H1 (cell line): ENCODE data around the gene BCAS3. TPM values are rescaled to one million over a fixed set of nuclear protein-coding genes. Genes with fewer than 3 reads are reported as not detected.

Source experiments
- CTCF ChIA-PET: fragments of 300-600 bp; sonication (Branson Sonifier 250); formaldehyde crosslinking; loops from one replicate; lab custom pipeline; 2021; ENCODE audit not compliant: partially characterized antibody; lab: Charles Lee
- POLR2A ChIA-PET: fragments of 300-600 bp; sonication (Branson Sonifier 250); formaldehyde crosslinking; loops from one replicate; lab custom pipeline; 2021; ENCODE audit warnings: inconsistent platforms; ENCODE audit not compliant: partially characterized antibody; lab: Charles Lee
- DNase-seq, 2 experiments: peaks; one replicate each; pipeline versions ENCODE4 v3.0.0 to v3.0.0-alpha.2; 2010 to 2022; ENCODE audit warnings: low spot score in 2 of 2, low read depth in 1 of 2, mixed read lengths in 1 of 2
- FAIRE-seq: peaks from 2 replicates; lab custom pipeline; 2011; peaks lifted over from hg19 to GRCh38; lab: Jason Lieb, UNC
- H2AFZ ChIP-seq: 2 replicates; pipeline ENCODE4 v1.8.1; 2012; ENCODE audit warnings: low read length, inconsistent platforms
- H2AK5ac ChIP-seq: 2 replicates; pipeline ENCODE4 v1.6.1; 2013; ENCODE audit warnings: low read depth, low read length
- H2BK120ac ChIP-seq: replicated peaks from 2 replicates; pipeline ENCODE3; 2013; ENCODE audit warnings: low read depth, low read length, inconsistent platforms
- H2BK12ac ChIP-seq: 2 replicates; pipeline ENCODE4 v1.6.1; 2013; ENCODE audit warnings: low read depth, low read length
- H2BK15ac ChIP-seq: 2 replicates; pipeline ENCODE4 v1.6.1; 2013; ENCODE audit warnings: low read length
- H2BK20ac ChIP-seq: 2 replicates; pipeline ENCODE4 v1.6.1; 2013; ENCODE audit warnings: low read length
- H2BK5ac ChIP-seq: 2 replicates; pipeline ENCODE4 v1.6.1; 2013; ENCODE audit warnings: low read depth, low read length
- H3K14ac ChIP-seq: 2 replicates; pipeline ENCODE4 v1.6.1; 2013; ENCODE audit warnings: inconsistent platforms; ENCODE audit not compliant: insufficient read length
- H3K18ac ChIP-seq: 2 replicates; pipeline ENCODE4 v1.6.1; 2013; ENCODE audit warnings: low read length; ENCODE audit errors: extremely low read depth
- H3K23ac ChIP-seq: 2 replicates; pipeline ENCODE4 v1.6.1; 2013; ENCODE audit warnings: inconsistent platforms; ENCODE audit not compliant: insufficient read length
- H3K23me2 ChIP-seq: 2 replicates; pipeline ENCODE4 v1.6.1; 2013; ENCODE audit warnings: low read depth, low read length
- H3K27ac ChIP-seq: 2 replicates; pipeline ENCODE4 v1.6.1; 2011; ENCODE audit warnings: low read depth, low read length, inconsistent platforms
- H3K27me3 ChIP-seq, 4 experiments: replicated peaks in 1 of 4; 1 replicate in 1 of 4; 2 replicates in 3 of 4; pipeline versions ENCODE4 v1.6.1 to v1.8.1; 2011 to 2013; ENCODE audit warnings: low read length in 3 of 4, mild to moderate bottlenecking in 3 of 4, inconsistent platforms in 2 of 4, mixed read lengths in 2 of 4, moderate library complexity in 1 of 4; ENCODE audit not compliant: control insufficient read depth in 3 of 4, insufficient read depth in 3 of 4; ENCODE audit errors: extremely low read depth in 1 of 4
- H3K36me3 ChIP-seq, 4 experiments: 2 replicates each; pipeline versions ENCODE4 v1.6.1 to v1.8.1; 2011 to 2013; ENCODE audit warnings: mild to moderate bottlenecking in 4 of 4, low read length in 3 of 4, moderate library complexity in 2 of 4, control low read depth in 1 of 4, inconsistent platforms in 1 of 4; ENCODE audit not compliant: insufficient read depth in 4 of 4, control insufficient read depth in 2 of 4
- H3K4ac ChIP-seq: replicated peaks from 2 replicates; pipeline ENCODE3; 2013; ENCODE audit warnings: low read length, low read depth, mixed read lengths, inconsistent platforms; ENCODE audit not compliant: insufficient read length
- H3K4me1 ChIP-seq, 4 experiments: replicated peaks in 1 of 4; 1 replicate in 1 of 4; 2 replicates in 3 of 4; pipeline versions ENCODE4 v1.6.1 to v1.8.1; 2011 to 2013; ENCODE audit warnings: low read length in 3 of 4, inconsistent platforms in 2 of 4, mixed read lengths in 1 of 4; ENCODE audit not compliant: insufficient read depth in 4 of 4, control insufficient read depth in 3 of 4
- H3K4me2 ChIP-seq, 2 experiments: 2 replicates each; pipeline versions ENCODE4 v1.6.1 to v1.8.1; 2011 to 2013; ENCODE audit warnings: low read depth in 2 of 2, low read length in 2 of 2, control low read depth in 1 of 2, inconsistent platforms in 1 of 2, mild to moderate bottlenecking in 1 of 2; ENCODE audit not compliant: insufficient read depth in 1 of 2
- H3K4me3 ChIP-seq, 4 experiments: fragments of 200-600, 300-600 bp in 1 of 4; sonication (generic), shearing (Covaris generic), sonication (Bioruptor Twin) in 1 of 4; 2 replicates each; pipeline versions ENCODE4 v1.5.1 to v1.8.1; 2011 to 2016; ENCODE audit warnings: low read length in 4 of 4, low read depth in 3 of 4, control low read depth in 2 of 4, inconsistent platforms in 2 of 4, mild to moderate bottlenecking in 2 of 4, mixed read lengths in 1 of 4, moderate library complexity in 1 of 4; ENCODE audit not compliant: insufficient read depth in 2 of 4; ENCODE audit errors: extremely low read depth in 1 of 4
- H3K56ac ChIP-seq: replicated peaks from 2 replicates; pipeline ENCODE3; 2013; ENCODE audit warnings: low read depth, mild to moderate bottlenecking, mixed read lengths, low read length, inconsistent platforms; ENCODE audit not compliant: insufficient read length
- H3K79me1 ChIP-seq: 2 replicates; pipeline ENCODE4 v1.6.1; 2013; ENCODE audit warnings: low read depth, low read length, control low read depth
- H3K79me2 ChIP-seq, 2 experiments: 2 replicates each; pipeline versions ENCODE4 v1.6.1 to v1.8.1; 2012 to 2013; ENCODE audit warnings: low read length in 2 of 2, mild to moderate bottlenecking in 2 of 2, inconsistent platforms in 1 of 2; ENCODE audit not compliant: insufficient read depth in 2 of 2, control insufficient read depth in 1 of 2
- H3K9ac ChIP-seq, 4 experiments: replicated peaks in 1 of 4; 1 replicate in 1 of 4; 2 replicates in 3 of 4; pipeline versions ENCODE4 v1.6.1 to v1.8.1; 2011 to 2013; ENCODE audit warnings: low read depth in 3 of 4, low read length in 3 of 4, control low read depth in 2 of 4, mild to moderate bottlenecking in 2 of 4, moderate library complexity in 2 of 4, inconsistent platforms in 1 of 4; ENCODE audit errors: extremely low read depth in 1 of 4
- H3K9me3 ChIP-seq, 2 experiments: 2 replicates each; pipeline versions ENCODE4 v1.6.1 to v1.8.1; 2012 to 2013; ENCODE audit warnings: mild to moderate bottlenecking in 2 of 2, moderate library complexity in 2 of 2, control low read depth in 1 of 2, inconsistent platforms in 1 of 2, low read depth in 1 of 2, low read length in 1 of 2, mixed read lengths in 1 of 2; ENCODE audit not compliant: insufficient read depth in 2 of 2
- H4K20me1 ChIP-seq, 2 experiments: replicated peaks in 1 of 2; 2 replicates each; pipeline versions ENCODE3 to v1.8.1; 2011 to 2013; ENCODE audit warnings: inconsistent platforms in 2 of 2, low read length in 2 of 2, mild to moderate bottlenecking in 1 of 2; ENCODE audit not compliant: insufficient read depth in 2 of 2, control insufficient read depth in 1 of 2
- H4K5ac ChIP-seq: 2 replicates; pipeline ENCODE4 v1.6.1; 2013; ENCODE audit warnings: low read length, low read depth, mixed read lengths, inconsistent platforms; ENCODE audit not compliant: insufficient read length
- H4K8ac ChIP-seq: 2 replicates; pipeline ENCODE4 v1.8.0; 2013; ENCODE audit warnings: mild to moderate bottlenecking, moderate library complexity, low read length, inconsistent platforms; ENCODE audit not compliant: insufficient read depth; ENCODE audit errors: extremely low read depth
- H4K91ac ChIP-seq: replicated peaks from 2 replicates; pipeline ENCODE3; 2013; ENCODE audit warnings: low read length, mixed read lengths, inconsistent platforms; ENCODE audit not compliant: insufficient read length
- CBX8 ChIP-seq: fragments of 300-800, 300-1000 bp; sonication (generic); IDR thresholded peaks from 2 replicates; pipeline ENCODE4 v1.7.1; 2016; ENCODE audit warnings: low read depth, low read length, borderline replicate concordance
- CHD2 ChIP-seq: IDR thresholded peaks from 2 replicates; pipeline ENCODE4 v1.6.1; 2012; ENCODE audit warnings: low read length, improper control_type of control experiment
- CTBP2 ChIP-seq: IDR thresholded peaks from 2 replicates; pipeline ENCODE4 v1.7.0; 2011; ENCODE audit warnings: borderline replicate concordance, mild to moderate bottlenecking, moderate library complexity, mixed read lengths, low read length; ENCODE audit not compliant: insufficient read depth, insufficient read length
- EP300 ChIP-seq, 2 experiments: IDR thresholded peaks; 1 replicate in 1 of 2; 2 replicates in 1 of 2; pipeline ENCODE4 v1.6.1; 2011 to 2012; ENCODE audit warnings: low read depth in 2 of 2, low read length in 2 of 2, mild to moderate bottlenecking in 2 of 2, borderline replicate concordance in 1 of 2, inconsistent platforms in 1 of 2, moderate library complexity in 1 of 2
- KDM5A ChIP-seq: fragments of 200-600 bp; IDR thresholded peaks from 2 replicates; pipeline ENCODE4 v1.7.1; 2012; ENCODE audit warnings: mild to moderate bottlenecking, low read length, inconsistent platforms, mixed read lengths
- RNF2 ChIP-seq: fragments of 200-900, 300-1000 bp; sonication (generic); IDR thresholded peaks from 2 replicates; pipeline ENCODE4 v1.7.1; 2016; ENCODE audit warnings: borderline replicate concordance, low read depth, mild to moderate bottlenecking, antibody characterized with exemption, low read length; ENCODE audit not compliant: poor library complexity, severe bottlenecking; ENCODE audit errors: missing control alignments
- SP2 ChIP-seq: IDR thresholded peaks from 2 replicates; pipeline ENCODE4 v1.6.1; 2012; ENCODE audit warnings: mild to moderate bottlenecking, low read length, inconsistent platforms
- WGBS, 2 experiments: shearing (Covaris generic) in 1 of 2; methylation state at CpG; one replicate each; pipeline versions ENCODE4 v1.1.6 to v1.1.7; 2013 to 2015; ENCODE audit warnings: low lambda C conversion rate in 2 of 2, mixed read lengths in 2 of 2, inconsistent platforms in 1 of 2, low coverage in 1 of 2, missing lambda C conversion rate in 1 of 2; ENCODE audit not compliant: insufficient replicate concordance in 2 of 2, insufficient coverage in 1 of 2, insufficient read length in 1 of 2; ENCODE audit errors: extremely low coverage in 1 of 2, missing lambda C conversion rate in 1 of 2; 5-methylcytosine and 5-hydroxymethylcytosine counted together
- polyA plus RNA-seq, 7 experiments: library from polyadenylated mRNA; depleted of rRNA in 3 of 7; stranded (reverse) in 5 of 7; unstranded in 2 of 7; fragments of >200 nt in 5 of 7; fragments of 200-250 nt in 2 of 7; gene quantifications; 1 replicate in 5 of 7; 2 replicates in 1 of 7; 4 replicates in 1 of 7; pipeline versions ENCODE4 v1.2.1 to v1.2.3, GENCODE V29; 2011 to 2013; ENCODE audit warnings: missing spikeins in 2 of 7, mixed read lengths in 2 of 7
- total RNA-seq: library from RNA; stranded (reverse); fragmentation: NEBNext Ultra II Directional; extraction: Animal tissue kit (Norgen Biotek cat#: 25700); gene quantifications from 2 replicates; pipeline ENCODE4 v1.2.1, GENCODE V29; 2021
- TF ChIP-seq, protein P1 (sequence below), 3 experiments: IDR thresholded peaks; 1 replicate in 2 of 3; 2 replicates in 1 of 3; pipeline versions ENCODE4 v1.5.1 to v1.6.1; 2011; ENCODE audit warnings: low read length in 3 of 3, mild to moderate bottlenecking in 3 of 3, inconsistent platforms in 2 of 3, low read depth in 1 of 3, moderate library complexity in 1 of 3; ENCODE audit not compliant: insufficient read depth in 1 of 3; ENCODE audit errors: control extremely low read depth in 1 of 3

Gene BCAS3
- total and polyA plus RNA-seq, 2 of the 8 experiments (the other 6 are each of a cell fraction or from before 2014, with no cell fraction given), result 9.9 to 13.3 TPM

DNA sequence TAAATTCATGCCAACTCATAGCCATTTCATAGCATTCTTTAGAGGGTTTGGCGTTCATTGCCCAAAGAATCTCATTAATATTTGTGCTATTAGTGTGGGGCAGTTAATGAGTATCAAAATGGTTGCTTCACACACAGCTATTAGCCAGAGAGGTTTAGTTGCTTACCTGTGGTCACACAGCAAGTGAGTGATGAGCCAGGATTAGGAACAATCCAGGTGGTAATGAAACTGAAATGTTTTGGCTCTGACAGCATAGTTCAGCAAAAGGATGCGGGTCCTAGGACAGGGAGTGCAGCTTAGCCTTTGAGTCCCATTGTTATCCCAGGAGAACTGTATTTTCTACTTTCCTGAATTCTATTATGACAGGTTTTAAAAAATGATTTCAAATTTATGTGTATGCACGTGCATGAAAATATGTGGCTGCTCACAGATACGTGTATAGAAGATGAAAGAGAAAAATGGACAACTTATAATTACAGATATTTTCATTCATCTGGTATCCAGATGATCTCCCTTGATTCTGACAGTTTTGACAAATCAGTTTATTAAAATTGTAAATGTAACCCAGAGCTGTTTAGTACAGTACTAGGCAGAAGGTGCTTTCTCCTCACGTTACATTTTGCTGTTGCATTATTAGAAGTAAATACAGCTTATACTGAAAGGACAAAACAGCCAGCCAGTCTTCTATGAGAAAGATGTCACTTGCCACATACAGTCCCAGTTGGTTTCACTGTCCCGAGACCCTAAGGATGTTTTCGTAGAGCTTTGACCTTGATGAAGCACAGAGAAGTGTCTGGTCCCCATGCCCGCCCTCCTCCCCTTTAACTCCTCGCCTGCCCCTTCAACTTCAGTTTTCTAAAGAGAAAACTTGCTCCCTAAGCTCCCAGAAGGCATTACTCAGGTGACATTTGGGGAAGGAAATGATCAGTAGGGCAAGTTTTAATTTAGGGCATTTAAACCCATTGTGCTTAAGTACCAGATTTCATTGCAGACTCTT, 622.2 kb downstream of the BCAS3 start:
- Histone ChIP-seq H3K79me1 (no peaks in the 10 kb centered on the region), H3K4me3 (no peak overlapping the region), H3K23ac (no peak overlapping the region), H2BK15ac (no peak overlapping the region), H4K20me1 (no peaks in the 10 kb centered on the region), H3K23me2 (no peaks in the 10 kb centered on the region), H3K79me2 (no peaks in the 10 kb centered on the region), H2AFZ (no peak overlapping the region), H3K36me3 (no peaks in the 10 kb centered on the region), H4K8ac (no peak overlapping the region), H3K4me1 (no peaks in the 10 kb centered on the region), H3K27me3 (no peaks in the 10 kb centered on the region), H3K9ac (no peak overlapping the region), H3K4me2 (no peak overlapping the region), H2BK20ac (no peak overlapping the region), H3K27ac (no peak overlapping the region), H3K9me3 (no peaks in the 10 kb centered on the region), H3K4ac (no peak overlapping the region), H3K18ac (no peak overlapping the region), H4K91ac (no peak overlapping the region), H2AK5ac (no peak overlapping the region), H2BK12ac (no peak overlapping the region), H2BK120ac (no peak overlapping the region), H4K5ac (no peak overlapping the region), H3K56ac (no peak overlapping the region), H2BK5ac (no peak overlapping the region), H3K14ac (no peak overlapping the region)
- DNase-seq (no peak), FAIRE-seq (no peak)
- POLR2A ChIA-PET, result no interaction called here
- CTCF ChIA-PET, result interaction anchor here (0.7 to 1.4 kb wide), 5 partner anchors 11 to 650 kb away, joined by 3 to 4 read pairs (median 3); no protein-coding TSS in a partner anchor
- WGBS, 2 experiments, result 86% methylated on average over 8 of the region's 9 CpGs; no CpG with 5 or more reads in 1 of the 2 experiments
- TF ChIP-seq RNF2, result no peak
- TF ChIP-seq, protein P1, sequence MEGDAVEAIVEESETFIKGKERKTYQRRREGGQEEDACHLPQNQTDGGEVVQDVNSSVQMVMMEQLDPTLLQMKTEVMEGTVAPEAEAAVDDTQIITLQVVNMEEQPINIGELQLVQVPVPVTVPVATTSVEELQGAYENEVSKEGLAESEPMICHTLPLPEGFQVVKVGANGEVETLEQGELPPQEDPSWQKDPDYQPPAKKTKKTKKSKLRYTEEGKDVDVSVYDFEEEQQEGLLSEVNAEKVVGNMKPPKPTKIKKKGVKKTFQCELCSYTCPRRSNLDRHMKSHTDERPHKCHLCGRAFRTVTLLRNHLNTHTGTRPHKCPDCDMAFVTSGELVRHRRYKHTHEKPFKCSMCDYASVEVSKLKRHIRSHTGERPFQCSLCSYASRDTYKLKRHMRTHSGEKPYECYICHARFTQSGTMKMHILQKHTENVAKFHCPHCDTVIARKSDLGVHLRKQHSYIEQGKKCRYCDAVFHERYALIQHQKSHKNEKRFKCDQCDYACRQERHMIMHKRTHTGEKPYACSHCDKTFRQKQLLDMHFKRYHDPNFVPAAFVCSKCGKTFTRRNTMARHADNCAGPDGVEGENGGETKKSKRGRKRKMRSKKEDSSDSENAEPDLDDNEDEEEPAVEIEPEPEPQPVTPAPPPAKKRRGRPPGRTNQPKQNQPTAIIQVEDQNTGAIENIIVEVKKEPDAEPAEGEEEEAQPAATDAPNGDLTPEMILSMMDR (IDR thresholded peaks at IDR 0.05; ENCODE audit: control extremely low read depth in 1 of 3, insufficient read depth in 1 of 3, low read depth in 1 of 3, low read length in 3 of 3), result no peak
- TF ChIP-seq SP2, result no peak
- TF ChIP-seq EP300 (IDR thresholded peaks at IDR 0.05; ENCODE audit: borderline replicate concordance in 1 of 2, low read depth in 2 of 2, low read length in 2 of 2), result no peak
- no peak for TF ChIP-seq KDM5A
- no peak for TF ChIP-seq CTBP2
- TF ChIP-seq CBX8, result no peak
- TF ChIP-seq CHD2, result no peak
